ENCODE measurements around the gene RAB17.

DNA sequence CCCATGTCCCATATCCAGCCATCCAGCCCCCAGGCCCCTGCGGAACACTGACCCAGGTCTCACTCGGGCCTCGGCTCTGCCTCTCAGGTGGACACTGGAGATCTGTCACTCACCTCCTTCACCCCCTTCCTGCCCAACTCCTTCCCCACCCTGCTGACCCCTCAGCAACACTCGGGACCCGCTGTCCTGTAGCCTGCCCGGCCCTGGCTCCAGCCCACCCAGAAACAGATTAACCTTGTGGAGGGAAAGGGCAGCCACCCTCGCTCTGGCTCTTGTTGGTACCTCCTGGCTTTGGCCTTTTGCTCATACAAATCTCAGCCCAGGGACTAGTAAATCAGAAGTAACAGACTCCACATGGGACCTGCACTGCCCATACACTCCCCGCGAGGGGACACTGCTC, 53.9 kb downstream of the RAB17 start:
- no peak for TF ChIP-seq TAF1 (IDR thresholded peaks at IDR 0.05; ENCODE audit: borderline replicate concordance, insufficient read depth, low read length)
- no peak for TF ChIP-seq POLR2AphosphoS5 (IDR thresholded peaks at IDR 0.05; ENCODE audit: low read depth, low read length)
- no peak for TF ChIP-seq SIN3A (IDR thresholded peaks at IDR 0.05; ENCODE audit: borderline replicate concordance, insufficient read depth, low read length)
- TF ChIP-seq, protein P1, sequence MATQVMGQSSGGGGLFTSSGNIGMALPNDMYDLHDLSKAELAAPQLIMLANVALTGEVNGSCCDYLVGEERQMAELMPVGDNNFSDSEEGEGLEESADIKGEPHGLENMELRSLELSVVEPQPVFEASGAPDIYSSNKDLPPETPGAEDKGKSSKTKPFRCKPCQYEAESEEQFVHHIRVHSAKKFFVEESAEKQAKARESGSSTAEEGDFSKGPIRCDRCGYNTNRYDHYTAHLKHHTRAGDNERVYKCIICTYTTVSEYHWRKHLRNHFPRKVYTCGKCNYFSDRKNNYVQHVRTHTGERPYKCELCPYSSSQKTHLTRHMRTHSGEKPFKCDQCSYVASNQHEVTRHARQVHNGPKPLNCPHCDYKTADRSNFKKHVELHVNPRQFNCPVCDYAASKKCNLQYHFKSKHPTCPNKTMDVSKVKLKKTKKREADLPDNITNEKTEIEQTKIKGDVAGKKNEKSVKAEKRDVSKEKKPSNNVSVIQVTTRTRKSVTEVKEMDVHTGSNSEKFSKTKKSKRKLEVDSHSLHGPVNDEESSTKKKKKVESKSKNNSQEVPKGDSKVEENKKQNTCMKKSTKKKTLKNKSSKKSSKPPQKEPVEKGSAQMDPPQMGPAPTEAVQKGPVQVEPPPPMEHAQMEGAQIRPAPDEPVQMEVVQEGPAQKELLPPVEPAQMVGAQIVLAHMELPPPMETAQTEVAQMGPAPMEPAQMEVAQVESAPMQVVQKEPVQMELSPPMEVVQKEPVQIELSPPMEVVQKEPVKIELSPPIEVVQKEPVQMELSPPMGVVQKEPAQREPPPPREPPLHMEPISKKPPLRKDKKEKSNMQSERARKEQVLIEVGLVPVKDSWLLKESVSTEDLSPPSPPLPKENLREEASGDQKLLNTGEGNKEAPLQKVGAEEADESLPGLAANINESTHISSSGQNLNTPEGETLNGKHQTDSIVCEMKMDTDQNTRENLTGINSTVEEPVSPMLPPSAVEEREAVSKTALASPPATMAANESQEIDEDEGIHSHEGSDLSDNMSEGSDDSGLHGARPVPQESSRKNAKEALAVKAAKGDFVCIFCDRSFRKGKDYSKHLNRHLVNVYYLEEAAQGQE (IDR thresholded peaks at IDR 0.05; ENCODE audit: insufficient read depth in 1 of 2, low read depth in 2 of 2, low read length in 2 of 2): no peak
